ENCODE data around the gene CCNL2.

CCNL2 gene

GRCh38 chr1:1402072-1402900 is 3.2 kb upstream of the CCNL2 start:
- Mint-ChIP-seq H3K27me3 (no peaks in the 10 kb centered on the region), H3K27ac (peak overlapping the region; percentile 94), H3K36me3 (ENCODE audit: low read depth) (peaks cover 93% of the 10 kb centered on the region), H3K4me1 (ENCODE audit: low read depth) (peaks cover 65% of the 10 kb centered on the region), H3K9me3 (no peaks in the 10 kb centered on the region), H3K4me3 (peak overlapping the region; percentile 96)
- DNase-seq = peak; percentile 58

- H3K36me3 Mint-ChIP-seq (ENCODE audit: low read depth) = peaks cover 93% of the 10 kb centered on the region
Observed at GRCh38 chr1:1401457-1402010, 2.4 kb upstream of the CCNL2 start.

GRCh38 chr1:1400576-1401456 is 1.7 kb upstream of the CCNL2 start:
- DNase-seq = peak; percentile 40
- peaks cover 90% of the 10 kb centered on the region for H3K36me3 Mint-ChIP-seq (ENCODE audit: low read depth)
- H3K4me3 Mint-ChIP-seq = peak overlapping the region; percentile 96
- peaks cover 63% of the 10 kb centered on the region for H3K4me1 Mint-ChIP-seq (ENCODE audit: low read depth)
- H3K9me3 Mint-ChIP-seq = no peaks in the 10 kb centered on the region
- no peaks in the 10 kb centered on the region for H3K27me3 Mint-ChIP-seq
- H3K27ac Mint-ChIP-seq = peak overlapping the region; percentile 94

More at GRCh38 chr1:1401457-1402010, 2.4 kb upstream of the CCNL2 start:
- Mint-ChIP-seq H3K4me3 (peak overlapping the region; percentile 96), H3K27me3 (no peaks in the 10 kb centered on the region), H3K4me1 (ENCODE audit: low read depth) (peaks cover 68% of the 10 kb centered on the region), H3K27ac (peak overlapping the region; percentile 94), H3K9me3 (no peaks in the 10 kb centered on the region)
- no peak for DNase-seq

- no peak for DNase-seq
- Mint-ChIP-seq H3K4me3 (peak overlapping the region; percentile 96), H3K27ac (peak overlapping the region; percentile 94), H3K9me3 (no peaks in the 10 kb centered on the region), H3K36me3 (ENCODE audit: low read depth) (peaks cover 90% of the 10 kb centered on the region), H3K27me3 (no peaks in the 10 kb centered on the region), H3K4me1 (ENCODE audit: low read depth) (peaks cover 62% of the 10 kb centered on the region)
Observed at GRCh38 chr1:1399872-1400575, 889 bp upstream of the CCNL2 start.

GRCh38 chr1:1398677-1399186 is 403 bp downstream of the CCNL2 start:
- Mint-ChIP-seq H3K27me3 (no peaks in the 10 kb centered on the region), H3K27ac (peak overlapping the region; percentile 95), H3K4me1 (ENCODE audit: low read depth) (peaks cover 60% of the 10 kb centered on the region), H3K36me3 (ENCODE audit: low read depth) (peaks cover 90% of the 10 kb centered on the region), H3K4me3 (peak overlapping the region; percentile 96), H3K9me3 (no peaks in the 10 kb centered on the region)
- DNase-seq = no peak

GRCh38 chr1:1397839-1398523 is 1.2 kb downstream of the CCNL2 start:
- H3K27ac Mint-ChIP-seq = peak overlapping the region; percentile 95
- H3K4me1 Mint-ChIP-seq (ENCODE audit: low read depth) = peaks cover 59% of the 10 kb centered on the region
- no peaks in the 10 kb centered on the region for H3K9me3 Mint-ChIP-seq
- no peaks in the 10 kb centered on the region for H3K27me3 Mint-ChIP-seq
- no peak for DNase-seq
- peak overlapping the region; percentile 96 for H3K4me3 Mint-ChIP-seq
- peaks cover 90% of the 10 kb centered on the region for H3K36me3 Mint-ChIP-seq (ENCODE audit: low read depth)

- H3K9me3 Mint-ChIP-seq = no peaks in the 10 kb centered on the region
- no peaks in the 10 kb centered on the region for H3K27me3 Mint-ChIP-seq
- H3K4me3 Mint-ChIP-seq = peak overlapping the region; percentile 0
- no peak for DNase-seq
- peaks cover 90% of the 10 kb centered on the region for H3K36me3 Mint-ChIP-seq (ENCODE audit: low read depth)
- peaks cover 36% of the 10 kb centered on the region for H3K4me1 Mint-ChIP-seq (ENCODE audit: low read depth)
- H3K27ac Mint-ChIP-seq = peak overlapping the region; percentile 80
Observed at GRCh38 chr1:1395166-1395565, 4.0 kb downstream of the CCNL2 start.

- Mint-ChIP-seq H3K9me3 (no peaks in the 10 kb centered on the region), H3K36me3 (ENCODE audit: low read depth) (peaks cover 93% of the 10 kb centered on the region), H3K4me3 (no peak overlapping the region), H3K27ac (no peak overlapping the region), H3K4me1 (ENCODE audit: low read depth) (peaks cover 37% of the 10 kb centered on the region), H3K27me3 (no peaks in the 10 kb centered on the region)
- DNase-seq = no peak
Observed at GRCh38 chr1:1394116-1394515, 5.0 kb downstream of the CCNL2 start.

GRCh38 chr1:1393428-1393827 is 5.7 kb downstream of the CCNL2 start:
- no peak for DNase-seq
- Mint-ChIP-seq H3K27me3 (no peaks in the 10 kb centered on the region), H3K9me3 (no peaks in the 10 kb centered on the region), H3K4me3 (no peak overlapping the region), H3K4me1 (ENCODE audit: low read depth) (peaks cover 37% of the 10 kb centered on the region), H3K27ac (peak overlapping the region; percentile 34), H3K36me3 (ENCODE audit: low read depth) (peaks cover 98% of the 10 kb centered on the region)

GRCh38 chr1:1393014-1393413 is 6.1 kb downstream of the CCNL2 start:
- peak overlapping the region; percentile 34 for H3K27ac Mint-ChIP-seq
- peaks cover 98% of the 10 kb centered on the region for H3K36me3 Mint-ChIP-seq (ENCODE audit: low read depth)
- H3K4me1 Mint-ChIP-seq (ENCODE audit: low read depth) = peaks cover 34% of the 10 kb centered on the region

GRCh38 chr1:1391225-1391624 is 7.9 kb downstream of the CCNL2 start:
- Mint-ChIP-seq H3K4me1 (ENCODE audit: low read depth) (peaks cover 23% of the 10 kb centered on the region), H3K27me3 (no peaks in the 10 kb centered on the region), H3K4me3 (no peak overlapping the region), H3K36me3 (ENCODE audit: low read depth) (peaks cover 98% of the 10 kb centered on the region), H3K27ac (no peak overlapping the region), H3K9me3 (no peaks in the 10 kb centered on the region)
- DNase-seq = no peak

More at GRCh38 chr1:1393014-1393413, 6.1 kb downstream of the CCNL2 start:
- Mint-ChIP-seq H3K27me3 (no peaks in the 10 kb centered on the region), H3K9me3 (no peaks in the 10 kb centered on the region), H3K4me3 (no peak overlapping the region)
- no peak for DNase-seq

GRCh38 chr1:1390675-1391074 is 8.5 kb downstream of the CCNL2 start:
- Mint-ChIP-seq H3K4me1 (ENCODE audit: low read depth) (peaks cover 21% of the 10 kb centered on the region), H3K9me3 (no peaks in the 10 kb centered on the region), H3K36me3 (ENCODE audit: low read depth) (peaks cover 100% of the 10 kb centered on the region), H3K27me3 (no peaks in the 10 kb centered on the region), H3K27ac (no peak overlapping the region), H3K4me3 (no peak overlapping the region)
- no peak for DNase-seq

- peaks cover 87% of the 10 kb centered on the region for H3K36me3 Mint-ChIP-seq (ENCODE audit: low read depth)
- H3K4me3 Mint-ChIP-seq = no peak overlapping the region
- DNase-seq = no peak
- H3K4me1 Mint-ChIP-seq (ENCODE audit: low read depth) = peaks cover 4% of the 10 kb centered on the region
- H3K27ac Mint-ChIP-seq = no peak overlapping the region
- no peaks in the 10 kb centered on the region for H3K27me3 Mint-ChIP-seq
- no peaks in the 10 kb centered on the region for H3K9me3 Mint-ChIP-seq
Observed at GRCh38 chr1:1388078-1388472, 11.1 kb downstream of the CCNL2 start.

All from activated T-cell treated with anti-CD3 and anti-CD28 coated beads, Interleukin-2, amount 50 U/mL, for 24 hours (primary cell).